Cerebellar cortex (tissue), 1 donor: Measurements from ENCODE around the gene MIAT.

Experiments
- DNase-seq: peaks from one replicate; pipeline ENCODE4 v3.0.0-alpha.2; 2015; ENCODE audit warnings: low spot score

Gene MIAT

DNA sequence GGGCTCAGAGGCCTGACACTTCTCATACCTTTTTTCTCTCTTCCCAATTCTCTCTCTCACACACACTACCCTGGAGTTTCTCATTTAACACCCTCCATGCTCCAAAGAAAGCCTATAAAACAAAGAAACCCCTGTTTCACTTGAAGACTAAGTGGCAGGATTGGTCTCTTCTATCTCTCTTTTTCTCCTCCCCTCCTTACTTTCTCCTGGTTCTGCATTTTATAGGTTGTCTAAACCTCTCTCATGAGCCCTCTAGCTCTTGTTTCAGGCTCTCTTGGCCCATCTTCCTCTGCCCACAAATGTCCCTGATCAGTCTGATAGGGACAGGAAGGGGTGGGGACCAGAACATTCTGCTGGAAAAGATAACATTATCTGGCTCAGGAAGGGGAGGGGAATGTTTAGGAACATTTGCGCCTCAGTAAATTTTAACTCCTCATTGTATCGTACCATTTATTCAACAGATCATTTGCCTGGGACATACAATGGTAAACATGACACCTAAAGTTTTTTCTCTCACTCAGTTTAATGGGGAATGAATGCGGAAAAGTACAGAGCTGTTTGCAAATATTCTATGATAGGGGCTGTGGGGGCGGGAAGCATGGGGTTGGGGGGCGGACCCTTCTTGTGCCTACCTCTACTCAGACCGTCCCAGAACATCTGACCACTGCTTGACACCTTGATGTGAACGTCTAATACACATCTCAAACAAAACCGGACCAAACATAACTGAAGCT lies 24.8 kb upstream of the MIAT start:
- no peak for DNase-seq

DNA sequence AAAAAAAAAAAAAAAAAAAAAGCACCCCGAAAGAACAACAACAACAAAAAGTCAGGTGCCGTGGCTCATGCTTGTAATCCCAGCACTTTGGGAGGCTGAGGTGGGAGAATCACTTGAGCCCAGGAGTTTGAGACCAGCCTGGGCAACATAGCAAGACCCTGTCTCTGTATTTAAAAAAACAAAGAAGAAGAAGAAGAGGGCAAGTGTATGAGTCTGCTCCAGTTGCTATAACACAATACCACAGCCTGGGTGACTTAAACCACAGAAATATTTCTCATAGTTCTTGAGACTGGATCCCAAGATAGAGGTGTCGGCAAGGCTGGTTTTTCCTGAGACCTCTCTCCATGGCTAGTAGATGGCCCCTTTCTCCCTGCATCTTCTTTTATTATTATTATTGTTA lies 23.2 kb upstream of the MIAT start:
- DNase-seq = no peak

DNA sequence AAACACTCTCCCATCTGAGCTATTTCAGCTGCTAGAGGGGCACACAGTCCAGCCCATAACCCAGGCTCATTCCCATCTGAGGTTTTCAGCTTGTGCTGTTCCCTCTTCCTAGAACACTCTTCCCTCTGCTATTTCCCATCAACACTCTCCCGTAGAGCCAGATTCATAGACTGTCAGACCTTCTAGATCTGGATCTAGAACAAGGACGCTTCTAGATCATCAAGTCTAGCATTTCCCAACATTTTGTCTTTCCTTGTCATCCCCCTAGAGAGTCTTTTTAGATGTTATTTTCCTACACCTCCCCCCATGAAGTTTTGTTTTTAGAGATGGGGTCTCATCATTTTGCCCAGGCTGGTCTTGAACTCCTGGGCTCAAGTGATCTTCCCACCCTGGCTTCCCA lies 22.3 kb upstream of the MIAT start:
- no peak for DNase-seq

DNA sequence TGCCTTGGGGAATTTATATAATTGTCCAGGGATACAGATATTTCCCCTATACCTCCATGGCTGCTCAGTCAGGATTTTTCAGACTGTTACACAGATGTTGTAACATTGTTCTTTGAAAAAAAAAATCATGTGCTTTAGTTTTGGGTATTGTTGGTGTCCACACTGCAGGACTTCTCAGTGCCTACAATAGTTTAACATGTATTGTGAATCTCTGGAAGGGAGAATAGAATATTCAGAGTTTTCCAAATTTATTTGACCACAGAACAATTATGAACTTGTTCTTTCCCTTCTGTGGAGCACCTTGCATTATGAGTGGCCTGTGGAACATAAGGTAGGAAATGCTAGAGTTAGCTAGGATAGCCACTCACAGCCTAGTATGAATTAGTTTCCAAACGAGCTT lies 21.1 kb upstream of the MIAT start:
- DNase-seq = no peak

DNA sequence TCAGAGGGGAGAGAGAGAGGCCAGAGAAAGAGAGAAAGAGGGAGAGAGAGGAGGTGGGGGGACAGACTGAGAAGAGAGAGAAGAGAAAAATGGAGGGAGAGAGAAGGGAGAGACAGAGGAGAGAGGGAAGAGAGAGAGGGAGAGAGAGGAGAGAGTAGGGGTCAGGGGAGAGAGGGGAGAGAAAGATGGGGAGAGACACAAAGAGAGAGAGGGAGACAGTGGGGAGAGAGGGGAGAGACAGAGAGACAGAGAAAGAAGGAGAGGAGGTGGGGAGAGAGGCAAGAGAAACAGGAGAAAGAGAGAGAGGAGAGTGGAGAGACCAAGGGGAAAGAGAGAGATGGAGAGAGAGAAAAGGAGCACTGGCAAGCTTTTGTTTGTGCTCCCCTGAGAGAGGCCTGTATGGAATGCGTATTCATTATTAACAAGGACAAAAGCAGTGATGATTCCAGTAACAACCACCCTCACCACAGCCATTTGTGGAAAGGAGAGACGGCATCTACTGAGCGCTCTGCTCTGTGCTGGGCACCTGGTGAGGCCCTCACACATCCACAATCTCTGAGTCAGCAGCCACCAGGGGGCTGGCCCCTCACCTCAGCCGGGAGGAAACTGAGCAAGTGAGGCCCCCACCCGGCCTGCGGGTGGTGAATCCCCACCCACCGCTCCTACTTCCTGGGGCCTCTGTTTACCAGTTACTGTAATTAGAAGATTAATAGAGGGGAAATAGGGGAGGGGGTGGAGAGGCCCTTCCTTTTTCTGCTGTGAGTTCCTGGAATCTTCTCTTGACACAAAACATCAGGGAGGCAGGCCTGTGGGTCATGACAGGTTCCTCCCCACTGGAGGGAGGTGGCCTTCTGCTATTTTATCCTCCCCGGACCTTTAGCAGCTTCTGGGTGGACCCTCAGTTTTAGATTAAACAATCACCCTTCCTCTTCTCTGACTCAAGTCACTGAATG lies 14.6 kb upstream of the MIAT start:
- no peak for DNase-seq

DNA sequence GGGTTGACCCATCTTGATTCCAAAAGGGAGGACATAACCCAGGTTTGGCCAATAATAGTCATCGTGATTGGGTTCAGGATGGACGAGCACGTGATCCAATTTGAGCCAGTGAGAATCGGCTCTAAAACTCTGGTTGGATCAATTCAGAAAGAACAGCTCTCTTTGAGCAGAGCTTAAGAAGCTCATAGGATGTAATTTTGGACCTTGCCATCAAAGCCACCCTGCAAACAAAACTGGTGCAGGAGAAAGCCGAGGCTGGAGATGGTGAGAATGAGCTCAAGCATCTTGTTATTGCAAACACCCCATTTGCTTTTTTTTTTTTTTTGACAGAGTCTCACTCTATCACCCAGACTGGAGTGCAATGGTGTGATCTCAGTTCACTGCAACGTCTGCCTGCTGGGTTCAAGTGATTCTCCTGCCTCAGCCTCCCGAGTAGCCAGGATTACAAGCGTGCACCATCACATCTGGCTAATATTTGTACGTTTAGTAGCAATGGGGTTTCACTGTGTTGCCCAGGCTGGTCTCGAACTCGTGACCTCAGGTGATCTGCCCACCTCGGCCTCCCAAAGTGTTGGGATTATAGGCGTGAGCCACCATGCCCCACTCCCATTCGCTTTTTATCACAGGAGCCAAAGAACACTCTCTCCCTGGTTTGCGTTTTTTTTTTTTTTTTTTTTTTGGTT lies 13.8 kb upstream of the MIAT start:
- DNase-seq = no peak

DNA sequence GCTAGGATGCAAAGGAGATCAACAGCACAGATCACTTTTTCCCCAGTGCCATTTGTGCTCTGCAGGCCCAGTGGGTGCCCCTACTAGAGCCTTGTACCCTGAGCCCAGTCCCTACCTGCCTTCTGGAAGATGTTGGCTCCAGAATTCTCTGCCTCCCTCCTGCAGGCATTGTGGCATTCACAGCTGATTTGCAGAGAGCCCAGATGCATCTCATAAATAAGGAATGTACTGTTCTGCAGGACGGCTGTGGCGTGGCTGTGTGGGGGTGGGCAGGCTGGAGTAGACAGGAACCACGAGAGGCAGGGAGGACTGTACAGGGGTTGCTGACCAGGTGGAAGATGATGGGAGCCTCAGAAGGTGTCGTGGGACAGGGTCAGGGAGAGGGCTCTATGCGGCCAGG lies 11.2 kb upstream of the MIAT start:
- DNase-seq = no peak

DNA sequence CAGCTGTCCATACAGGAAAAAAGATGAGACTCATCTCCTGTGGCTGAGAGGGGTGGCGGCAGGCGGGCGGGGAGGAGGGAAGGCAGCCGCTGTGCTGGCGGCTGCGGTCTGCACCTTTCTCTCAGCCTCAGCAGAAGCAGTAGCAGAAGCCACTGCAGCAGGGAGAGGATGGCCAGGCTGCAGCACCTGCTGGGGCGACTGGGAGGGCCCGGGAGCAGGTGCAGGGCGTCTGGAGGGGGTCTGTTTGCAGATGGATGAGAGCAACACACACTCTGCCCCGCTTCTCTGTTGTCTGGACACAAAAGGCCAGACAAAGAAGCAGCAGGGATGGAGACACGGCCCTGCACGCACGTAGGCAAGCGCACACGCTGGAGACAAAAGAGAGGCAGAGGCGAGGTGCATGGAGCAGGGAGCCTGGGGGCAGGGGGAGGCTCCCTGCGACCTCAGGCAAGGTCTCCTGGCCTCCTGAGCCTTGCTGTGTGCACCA lies 9.3 kb upstream of the MIAT start:
- no peak for DNase-seq

DNA sequence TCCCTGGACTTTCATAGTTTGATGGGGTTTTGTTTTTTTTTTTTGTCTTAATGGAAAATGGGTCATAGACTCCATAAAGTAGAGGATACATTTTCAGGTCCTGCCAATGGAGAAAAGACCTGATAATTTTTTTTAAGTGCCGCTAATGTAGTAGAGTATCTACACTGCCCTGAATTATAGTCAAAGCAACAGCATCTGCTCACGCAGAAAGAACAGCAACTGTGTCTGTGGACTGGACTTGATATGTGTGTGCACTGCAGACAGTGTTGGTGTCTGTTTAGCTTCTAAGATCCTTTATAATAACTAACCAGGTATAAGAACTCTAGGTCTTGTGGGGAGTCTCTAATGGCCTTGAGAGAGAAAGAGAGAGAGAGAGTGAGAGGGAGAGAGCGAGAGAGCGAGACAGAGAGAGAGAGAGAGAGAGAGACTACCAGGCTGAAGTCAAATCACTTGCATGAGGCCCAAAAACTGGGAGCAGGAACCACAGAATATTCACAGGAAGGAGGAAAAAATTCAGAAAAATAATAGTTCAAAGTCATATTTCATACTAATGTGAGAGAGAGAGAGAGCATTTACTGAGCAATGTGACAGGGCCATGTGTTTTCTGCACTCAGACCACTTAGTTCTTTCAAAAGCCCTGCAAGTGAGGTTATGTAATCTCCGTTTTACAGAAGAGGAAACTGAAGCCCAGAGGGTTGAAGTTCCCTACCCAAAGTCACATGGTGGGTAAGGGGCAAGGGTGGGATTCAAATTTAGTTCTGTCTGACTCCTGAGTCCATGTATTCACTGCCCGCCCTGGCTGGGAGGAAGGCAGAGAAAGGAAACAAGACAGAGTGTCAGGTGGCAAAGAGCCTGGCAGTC lies 8.6 kb upstream of the MIAT start:
- no peak for DNase-seq

DNA sequence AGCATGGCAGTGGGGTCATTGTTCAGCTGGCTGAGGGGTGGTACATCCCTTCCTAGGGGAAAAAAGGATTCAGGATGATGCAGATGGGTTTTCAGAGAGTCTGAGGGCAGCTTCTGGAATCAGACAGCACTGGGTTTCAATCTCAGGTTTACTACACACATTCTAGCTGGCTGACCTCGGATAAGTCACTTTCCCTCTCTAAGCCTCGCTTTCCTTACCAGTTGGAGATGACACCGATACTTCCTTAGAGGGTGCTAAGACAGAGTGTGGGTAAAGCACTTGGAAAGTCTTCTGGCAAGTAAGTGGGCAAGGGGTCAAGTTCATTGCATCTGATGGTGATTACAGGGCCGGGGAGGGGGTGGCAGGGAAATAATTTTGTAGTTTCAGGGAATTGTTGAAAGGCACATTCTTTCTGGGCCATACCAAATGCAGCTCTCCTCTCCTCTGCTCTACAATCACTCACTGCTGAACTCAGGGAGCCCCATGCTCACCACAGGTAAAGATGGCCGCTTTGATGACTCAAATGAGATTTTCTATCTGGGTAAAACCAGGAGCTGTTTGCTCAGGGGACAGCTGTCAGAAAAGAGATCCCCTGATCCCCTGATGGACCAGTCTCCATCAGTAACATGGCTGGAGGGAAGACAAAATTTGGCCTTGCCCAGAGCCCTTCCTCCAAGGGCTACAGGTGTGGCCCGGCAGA lies 6.5 kb upstream of the MIAT start:
- DNase-seq = no peak

DNA sequence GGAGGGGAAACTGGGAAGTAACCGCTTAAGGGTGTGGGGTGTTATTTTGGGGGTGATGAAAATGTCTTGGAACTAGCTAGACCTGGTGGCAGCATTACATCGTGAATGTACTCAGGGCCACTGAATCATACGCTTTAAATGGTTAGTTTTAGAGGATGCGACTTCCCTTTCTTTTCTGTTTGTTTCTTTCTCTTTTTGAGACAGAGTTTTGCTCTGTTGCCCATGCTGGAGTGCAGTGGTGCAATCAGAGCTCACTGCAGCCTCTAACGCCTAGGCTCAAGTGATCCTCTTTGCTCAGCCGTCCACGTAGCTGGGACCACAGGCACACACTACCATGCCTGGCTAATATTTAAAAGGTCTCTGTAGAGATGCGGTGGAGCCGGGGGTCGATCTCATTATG lies 5.6 kb upstream of the MIAT start:
- no peak for DNase-seq

DNA sequence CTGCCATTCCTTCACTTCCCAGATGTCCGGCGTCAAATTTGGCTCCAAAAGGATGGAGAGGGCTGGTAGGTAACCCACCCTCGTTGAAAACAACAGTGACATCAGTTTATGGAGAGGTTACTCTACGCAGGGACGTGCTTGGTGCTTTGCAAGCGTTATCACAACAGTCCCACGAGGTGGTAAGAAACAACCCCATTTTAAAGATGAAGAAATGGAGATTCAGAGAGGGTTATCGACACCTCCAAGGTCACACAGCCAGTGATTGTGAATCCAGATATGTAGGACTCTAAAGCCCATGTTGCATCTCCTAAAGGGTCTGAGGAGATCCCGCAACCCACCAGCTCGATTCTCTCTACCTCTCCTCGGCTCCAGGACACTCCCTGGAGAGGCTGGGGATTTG lies 773 bp downstream of the MIAT start:
- DNase-seq = no peak

DNA sequence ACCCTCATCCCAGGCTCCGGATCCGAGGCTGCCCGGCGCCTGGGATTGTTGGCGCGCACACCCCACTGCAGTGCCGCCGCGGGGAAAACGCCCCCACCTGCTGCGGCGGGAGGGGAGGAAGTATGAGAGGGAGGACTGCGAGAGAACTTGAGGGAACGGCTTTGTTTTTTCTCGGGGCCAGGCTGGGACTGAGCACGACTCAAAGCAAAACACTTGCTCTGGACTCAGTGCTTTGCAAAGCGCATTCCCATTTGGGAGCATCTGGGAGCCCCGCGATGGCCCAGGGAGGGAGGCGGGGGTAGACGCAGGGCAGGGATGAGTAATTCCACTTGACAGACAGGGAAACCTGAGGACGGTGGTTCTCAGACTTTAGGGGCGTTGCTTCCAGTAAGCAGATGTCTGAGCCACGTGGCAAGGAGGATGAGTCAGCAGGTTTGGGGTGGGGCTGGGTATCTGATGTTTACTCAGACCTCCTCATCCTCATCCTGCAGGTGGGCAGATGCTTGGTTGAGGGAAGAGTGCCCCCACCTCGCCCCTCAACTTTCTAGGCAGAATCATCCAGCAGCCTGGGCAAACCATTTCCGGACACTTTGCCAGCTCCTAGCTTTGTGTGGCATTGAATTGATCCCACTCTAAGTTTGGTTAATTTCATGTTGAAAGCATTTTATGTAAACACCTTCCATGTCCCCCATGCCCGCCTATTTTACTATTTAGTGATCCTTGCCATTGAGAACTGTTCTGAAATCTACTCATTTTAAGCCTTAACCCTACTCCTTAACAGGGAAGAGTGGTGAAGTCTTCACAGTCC lies 1.5 kb downstream of the MIAT start:
- DNase-seq = peak; percentile 16

DNA sequence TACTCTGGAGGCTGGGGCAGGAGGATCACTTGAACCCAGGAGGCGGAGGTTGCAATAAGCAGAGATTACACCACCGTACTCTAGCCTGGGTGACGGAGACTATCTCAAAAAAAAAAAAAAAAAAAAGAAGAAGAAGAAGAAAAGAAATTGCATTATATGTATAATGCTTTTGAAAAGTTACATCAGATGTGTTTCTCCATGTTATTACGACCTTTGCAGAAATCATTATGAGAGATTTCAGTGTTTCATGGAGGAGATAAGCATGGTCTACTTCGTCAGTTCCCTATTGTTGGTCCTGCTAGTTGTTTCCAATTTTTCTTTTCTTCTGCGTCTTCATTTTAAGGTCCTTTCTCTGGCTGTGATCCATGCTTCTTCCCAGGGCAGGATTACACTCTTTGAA lies 3.0 kb downstream of the MIAT start:
- DNase-seq = no peak

DNA sequence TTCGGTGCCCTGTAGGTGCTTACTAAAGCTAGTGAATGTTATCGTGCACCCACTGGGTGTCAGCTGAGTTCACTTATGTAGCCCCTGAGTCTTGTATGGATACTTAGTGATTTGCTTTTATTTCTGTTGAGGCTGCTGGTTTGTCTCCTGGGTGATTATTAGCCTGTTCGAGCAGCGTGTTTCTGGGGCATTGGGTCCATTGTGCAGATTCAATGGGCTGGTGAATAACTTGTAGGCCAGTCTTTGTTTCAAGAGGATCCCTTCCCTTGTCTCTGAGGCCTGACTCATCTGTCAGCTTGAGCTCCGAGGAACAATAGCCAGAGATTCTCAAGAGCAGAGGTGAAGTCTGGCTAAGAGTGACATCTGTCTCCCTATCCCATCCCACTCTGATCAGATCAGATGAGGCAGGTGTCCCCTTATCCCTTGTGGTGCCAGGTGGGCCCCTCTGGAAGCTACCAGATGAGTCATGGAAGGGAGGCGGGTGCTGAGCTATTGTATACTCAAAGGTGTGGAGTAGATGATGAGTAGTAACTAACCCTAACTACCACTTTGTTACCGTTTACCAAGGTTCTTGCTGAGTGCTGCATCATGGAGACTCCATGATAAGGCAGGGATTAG lies 3.7 kb downstream of the MIAT start:
- DNase-seq = no peak

DNA sequence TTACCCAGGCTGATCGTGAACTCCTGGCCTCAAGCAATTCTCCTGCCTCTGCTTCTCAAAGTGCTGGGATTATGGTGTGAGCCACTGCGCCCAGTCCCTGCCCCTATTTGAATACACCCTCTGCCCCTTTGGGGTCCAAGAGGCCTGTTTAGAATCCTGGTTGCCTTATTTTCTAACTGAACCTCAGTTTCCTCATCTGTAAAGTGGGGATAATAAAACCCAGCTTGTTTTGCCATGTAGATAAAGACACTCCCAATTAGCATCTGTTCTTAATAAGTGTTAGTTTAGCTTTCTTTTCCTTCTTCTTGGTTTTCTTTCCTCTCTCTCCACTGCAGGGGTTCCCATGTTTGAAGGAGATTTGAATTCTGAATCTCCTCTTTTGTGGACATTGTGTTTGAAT lies 4.8 kb downstream of the MIAT start:
- DNase-seq = no peak

DNA sequence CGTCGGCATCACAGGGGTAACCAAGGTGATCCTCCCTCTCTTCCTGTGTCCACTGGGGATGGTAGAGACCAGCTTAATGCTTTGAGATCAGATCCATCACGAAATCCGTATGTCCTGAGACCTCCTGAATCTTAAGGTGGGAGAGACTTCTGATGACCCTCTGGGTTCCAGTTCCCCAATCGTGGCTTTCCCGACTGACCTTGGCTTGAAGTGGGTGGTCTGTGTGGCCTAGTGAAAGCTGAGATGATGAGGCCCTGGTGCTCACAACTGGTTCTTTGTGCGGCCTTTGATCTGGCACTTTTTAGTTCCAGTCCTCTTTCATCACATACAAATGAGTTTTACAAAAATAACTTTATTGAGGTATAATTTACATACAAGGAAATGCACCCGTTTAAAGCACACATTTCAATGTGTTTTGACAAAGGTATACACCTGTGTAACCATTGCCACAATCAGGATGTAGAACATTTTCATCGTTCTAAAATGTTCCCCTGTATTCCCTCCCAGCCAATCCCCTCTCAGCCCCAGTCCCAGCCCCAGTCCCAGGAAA lies 6.1 kb downstream of the MIAT start:
- DNase-seq = no peak

DNA sequence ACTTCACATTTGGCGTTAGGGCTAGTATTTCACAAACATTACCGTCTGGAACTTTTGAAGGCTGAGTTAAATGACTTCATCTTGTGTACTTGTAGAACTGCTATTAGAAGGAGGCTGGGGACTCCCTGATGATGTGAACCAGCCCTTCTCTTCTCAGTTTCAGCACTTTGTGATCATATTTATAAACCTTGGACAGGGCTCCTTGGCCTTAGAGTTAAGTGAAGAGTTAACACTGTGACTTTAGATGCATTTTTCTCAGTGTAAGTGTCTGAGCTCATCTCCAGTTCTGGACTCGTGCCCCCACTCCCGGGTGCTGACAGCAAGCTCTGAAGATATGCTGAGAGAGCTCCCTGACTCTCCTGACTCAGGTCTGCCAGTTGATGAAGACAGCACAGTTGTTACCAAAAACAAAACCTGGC lies 8.4 kb downstream of the MIAT start:
- DNase-seq = no peak

DNA sequence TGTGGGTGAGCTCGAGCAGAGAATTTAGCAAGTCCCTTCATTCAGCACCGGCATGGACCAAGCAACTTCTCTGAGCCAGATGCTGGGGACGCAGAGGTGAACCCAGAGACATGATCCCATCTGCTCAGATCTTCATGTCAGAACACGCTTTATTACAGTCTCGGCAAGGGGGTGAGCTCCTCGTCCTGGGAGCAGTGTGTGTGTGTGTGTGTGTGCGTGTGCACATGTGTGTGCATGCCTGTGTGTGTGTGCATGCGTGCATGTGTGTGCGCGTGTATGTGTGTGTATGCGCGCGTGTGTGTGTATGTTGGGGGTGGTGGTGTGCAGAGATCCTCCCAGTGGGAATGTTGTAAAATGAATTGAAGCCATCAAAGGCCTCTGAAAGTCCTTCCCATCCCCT lies 9.8 kb downstream of the MIAT start:
- DNase-seq = no peak
